GM18505 (cell line): Measurements from ENCODE around the gene CHST4.
"Not testable (repeated sequence)": the region's sequence is repeated elsewhere in the genome, so short reads cannot be mapped to it uniquely, and the experiment has no call there.

Source experiments
- ATAC-seq: cut with Tn5 transposase; IDR thresholded peaks from one replicate; pipeline ENCODE4 v1.9.1; 2021; ENCODE audit not compliant: unreplicated experiment
- POLR2A ChIP-seq: IDR thresholded peaks from 4 replicates; pipeline ENCODE4 v1.6.1; 2011; ENCODE audit warnings: borderline replicate concordance; ENCODE audit not compliant: insufficient read depth, insufficient read length; ENCODE audit errors: extremely low read depth

Gene CHST4

DNA sequence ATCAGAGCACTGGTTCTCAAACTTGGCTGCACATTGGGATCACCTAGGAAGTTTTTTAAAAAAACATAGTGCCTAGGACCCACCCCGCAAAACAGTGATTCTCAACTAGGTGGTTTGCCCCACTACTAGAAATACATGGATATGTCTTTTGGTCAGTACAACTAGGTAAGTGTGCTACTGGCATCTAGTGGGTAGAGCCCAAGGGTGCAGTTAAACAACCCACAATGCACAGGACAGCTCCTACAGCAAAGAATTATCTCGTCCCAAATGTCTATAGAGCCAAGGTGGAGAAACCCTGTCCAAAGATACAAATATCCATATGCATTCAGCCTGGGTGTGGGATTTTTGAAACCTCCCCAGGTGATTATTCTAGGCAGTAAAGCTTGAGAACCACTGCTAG lies 25.3 kb upstream of the CHST4 start:
- TF ChIP-seq POLR2A, result no peak
- ATAC-seq, result no peak

- ATAC-seq, result no peak
- no peak for TF ChIP-seq POLR2A
Measured at GRCh38 chr16:71501547-71501946, 24.7 kb upstream of the CHST4 start.

- ATAC-seq, result not testable (repeated sequence)
Measured at GRCh38 chr16:71504051-71504450, 22.2 kb upstream of the CHST4 start.

GRCh38 chr16:71504901-71505300 lies 21.3 kb upstream of the CHST4 start:
- ATAC-seq, result no peak
- TF ChIP-seq POLR2A, result no peak

DNA sequence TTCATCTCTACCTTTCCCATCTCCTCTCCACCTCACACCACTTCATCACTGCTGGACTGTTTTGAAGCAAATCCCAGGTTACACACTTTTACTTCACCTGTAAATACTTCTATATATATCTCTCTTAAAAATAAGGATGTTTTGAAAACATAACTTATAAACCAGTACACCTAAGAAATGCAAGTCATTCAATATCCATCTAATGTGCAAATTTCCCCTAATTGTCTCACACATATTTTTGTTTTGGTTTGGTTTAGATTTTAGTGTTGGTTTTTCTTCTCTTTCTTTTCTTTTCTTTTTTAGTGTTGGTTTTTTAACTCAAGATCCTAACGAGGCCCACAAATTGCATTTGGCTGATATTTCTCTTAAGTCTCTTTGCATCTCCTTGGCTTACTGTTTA lies 19.2 kb upstream of the CHST4 start:
- no peak for ATAC-seq
- no peak for TF ChIP-seq POLR2A

DNA sequence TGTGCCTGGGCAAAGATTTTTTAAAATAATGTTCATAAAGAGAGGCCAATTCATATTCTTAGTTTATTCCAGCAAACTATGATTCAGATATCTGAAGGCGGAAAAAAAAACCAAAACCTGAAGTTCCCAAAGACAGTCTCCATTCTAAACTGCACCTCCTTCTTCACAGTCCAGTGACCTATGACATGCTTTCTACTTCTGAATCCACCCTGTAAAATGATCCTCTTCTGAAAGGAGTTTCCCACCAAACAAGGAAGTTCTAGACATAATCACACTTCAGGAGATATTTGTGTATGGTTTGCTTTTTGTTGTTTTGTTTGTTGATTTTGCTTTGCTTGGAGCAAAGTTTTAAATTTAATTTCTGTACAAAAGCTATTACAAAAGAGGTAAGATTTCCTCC lies 12.9 kb upstream of the CHST4 start:
- TF ChIP-seq POLR2A, result no peak
- ATAC-seq, result no peak

GRCh38 chr16:71514476-71514875 lies 11.8 kb upstream of the CHST4 start:
- no peak for TF ChIP-seq POLR2A
- no peak for ATAC-seq

DNA sequence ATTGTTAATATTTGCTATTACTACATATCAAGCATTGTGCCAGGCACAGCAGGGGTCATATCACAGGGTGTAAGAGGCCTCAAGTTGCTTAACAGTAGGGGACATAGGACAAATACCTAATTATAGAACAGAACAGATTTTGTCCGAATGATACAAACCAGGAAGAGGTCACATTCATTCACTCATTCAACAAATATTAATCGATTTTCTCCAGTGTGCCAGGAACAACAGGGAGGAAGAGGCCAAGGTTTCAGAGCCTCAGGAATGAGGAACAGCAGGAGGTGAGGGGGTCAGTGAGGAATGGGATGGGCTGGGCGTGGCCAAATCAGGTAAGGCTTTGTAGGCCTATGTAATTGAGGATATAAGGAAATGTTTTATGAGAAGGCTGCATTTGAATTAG lies 11.2 kb upstream of the CHST4 start:
- no peak for TF ChIP-seq POLR2A
- no peak for ATAC-seq

DNA sequence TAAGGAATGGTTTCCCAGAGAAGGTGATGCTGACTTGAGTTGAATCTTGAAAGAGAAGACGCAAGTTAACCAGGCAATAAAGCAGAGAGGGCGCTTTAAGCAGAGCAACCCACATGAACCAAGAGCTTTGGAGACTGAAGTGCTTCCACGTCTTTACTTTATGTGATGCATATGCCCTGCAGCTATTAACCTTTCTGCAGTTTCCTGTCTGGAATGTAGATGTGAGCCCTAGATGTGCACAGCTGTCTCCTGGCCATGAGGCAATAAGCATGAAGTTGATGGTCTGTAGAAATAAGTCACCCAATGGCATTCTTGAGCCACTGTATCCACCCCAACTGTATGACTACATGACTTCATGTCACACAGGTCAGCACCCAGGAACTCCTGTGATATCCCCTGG lies 5.7 kb upstream of the CHST4 start:
- no peak for TF ChIP-seq POLR2A
- ATAC-seq, result no peak

DNA sequence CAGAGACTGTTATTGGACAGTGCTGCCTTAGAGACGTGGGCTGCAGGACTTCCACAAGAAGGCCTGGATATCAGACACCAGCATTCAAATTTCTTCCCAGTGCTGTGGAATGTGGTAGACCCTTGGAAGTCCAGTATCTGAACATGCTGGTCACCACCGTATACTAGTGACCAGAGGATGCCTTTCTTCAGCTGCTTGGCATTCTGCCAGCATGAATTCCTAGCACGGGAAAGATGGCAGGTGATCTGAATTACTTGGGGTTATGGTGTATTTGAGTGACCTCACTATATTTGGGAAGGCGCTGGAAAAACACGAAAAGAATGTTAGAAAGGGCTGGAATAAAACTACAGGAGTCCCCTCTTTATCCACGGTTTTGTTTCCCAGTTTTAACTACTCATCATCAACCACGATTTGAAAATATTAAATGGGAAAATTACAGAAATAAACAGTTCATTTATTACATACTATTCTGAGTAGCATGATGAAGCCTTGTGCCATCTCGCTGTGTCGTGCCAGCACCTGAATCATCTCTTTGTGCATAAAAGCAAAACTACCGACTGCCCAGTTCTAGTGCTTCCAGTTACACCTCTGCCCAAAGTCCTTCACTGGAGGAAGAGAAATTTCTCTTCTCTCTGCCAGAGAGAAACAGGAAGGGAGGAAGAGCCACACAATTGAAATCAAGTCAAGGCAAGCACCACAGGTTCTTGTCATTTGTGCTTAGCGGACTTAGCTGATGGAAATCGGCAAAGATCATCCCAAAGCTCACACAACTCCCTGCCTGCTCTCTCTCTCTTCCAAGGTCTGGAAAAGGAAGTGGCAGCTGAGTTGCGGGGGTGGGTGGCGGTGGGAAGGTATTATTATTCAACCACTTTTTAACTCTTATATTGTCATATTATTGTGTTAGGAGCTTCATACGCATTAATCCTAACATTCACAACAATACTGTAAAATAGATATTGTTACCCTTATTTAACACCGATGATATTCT lies 1.4 kb upstream of the CHST4 start:
- no peak for ATAC-seq
- TF ChIP-seq POLR2A, result no peak

GRCh38 chr16:71528257-71528656 lies 2.0 kb downstream of the CHST4 start:
- no peak for TF ChIP-seq POLR2A
- ATAC-seq, result no peak

DNA sequence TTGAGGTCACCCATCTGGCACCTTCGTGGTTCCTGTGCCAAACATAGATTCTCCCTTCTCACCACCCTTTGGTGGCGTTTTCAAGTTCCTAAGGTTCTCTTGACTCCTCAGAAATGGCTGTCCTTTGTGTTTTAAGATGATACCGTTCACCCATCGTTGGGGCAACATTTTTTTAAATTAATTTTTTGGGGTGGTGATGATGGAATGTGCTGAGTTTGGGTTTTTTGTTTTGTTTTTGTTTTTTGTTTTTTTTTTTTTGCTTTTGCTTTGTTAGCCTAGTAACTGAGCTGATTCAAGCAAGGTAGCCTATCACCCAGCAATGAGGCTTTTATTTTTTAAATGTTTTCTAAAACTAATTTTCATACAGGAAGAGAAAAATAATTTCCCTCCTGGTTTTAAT lies 2.6 kb downstream of the CHST4 start:
- no peak for ATAC-seq
- TF ChIP-seq POLR2A, result no peak

DNA sequence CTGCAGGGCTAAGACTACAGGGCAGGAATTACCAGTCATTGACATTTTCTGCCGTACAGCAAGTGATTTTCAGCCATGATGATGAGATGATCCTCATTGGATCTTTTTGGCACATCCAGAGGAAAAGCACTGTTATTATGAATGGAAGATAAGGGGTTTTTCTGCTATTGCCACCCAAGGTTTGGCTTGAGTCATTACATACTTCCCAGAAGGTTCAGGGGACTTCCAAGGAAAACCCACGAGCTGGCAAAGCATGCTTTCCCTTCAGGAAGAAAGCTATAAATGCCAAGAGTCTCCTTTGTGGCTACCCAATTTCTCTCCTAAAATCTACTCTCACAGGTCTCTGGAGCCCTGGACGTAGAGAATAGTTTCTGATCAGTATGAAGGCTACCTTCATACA lies 6.1 kb downstream of the CHST4 start:
- TF ChIP-seq POLR2A, result no peak
- no peak for ATAC-seq

- no peak for TF ChIP-seq POLR2A
- ATAC-seq, result no peak
Measured at GRCh38 chr16:71536752-71537499, 10.7 kb downstream of the CHST4 start.

- TF ChIP-seq POLR2A, result no peak
- ATAC-seq, result no peak
Measured at GRCh38 chr16:71537643-71538042, 11.4 kb downstream of the CHST4 start.

- ATAC-seq, result no peak
Measured at GRCh38 chr16:71542377-71542776, 16.2 kb downstream of the CHST4 start.

More at GRCh38 chr16:71542377-71542776, 16.2 kb downstream of the CHST4 start:
- TF ChIP-seq POLR2A, result no peak
